ENCODE results near the gene RXRA. TPM values are rescaled to one million over a fixed set of nuclear protein-coding genes. Genes with fewer than 3 reads are reported as not detected.

RXRA gene
- total and polyA plus RNA-seq, 10 of the 15 experiments (the other 5 are each of a cell fraction or from before 2014, with no cell fraction given), result 0.89 to 36.8 (median 11.1) TPM

GRCh38 chr9:134375430-134376385 is 49.5 kb downstream of the RXRA start (continued):
- TF ChIP-seq, protein P1, sequence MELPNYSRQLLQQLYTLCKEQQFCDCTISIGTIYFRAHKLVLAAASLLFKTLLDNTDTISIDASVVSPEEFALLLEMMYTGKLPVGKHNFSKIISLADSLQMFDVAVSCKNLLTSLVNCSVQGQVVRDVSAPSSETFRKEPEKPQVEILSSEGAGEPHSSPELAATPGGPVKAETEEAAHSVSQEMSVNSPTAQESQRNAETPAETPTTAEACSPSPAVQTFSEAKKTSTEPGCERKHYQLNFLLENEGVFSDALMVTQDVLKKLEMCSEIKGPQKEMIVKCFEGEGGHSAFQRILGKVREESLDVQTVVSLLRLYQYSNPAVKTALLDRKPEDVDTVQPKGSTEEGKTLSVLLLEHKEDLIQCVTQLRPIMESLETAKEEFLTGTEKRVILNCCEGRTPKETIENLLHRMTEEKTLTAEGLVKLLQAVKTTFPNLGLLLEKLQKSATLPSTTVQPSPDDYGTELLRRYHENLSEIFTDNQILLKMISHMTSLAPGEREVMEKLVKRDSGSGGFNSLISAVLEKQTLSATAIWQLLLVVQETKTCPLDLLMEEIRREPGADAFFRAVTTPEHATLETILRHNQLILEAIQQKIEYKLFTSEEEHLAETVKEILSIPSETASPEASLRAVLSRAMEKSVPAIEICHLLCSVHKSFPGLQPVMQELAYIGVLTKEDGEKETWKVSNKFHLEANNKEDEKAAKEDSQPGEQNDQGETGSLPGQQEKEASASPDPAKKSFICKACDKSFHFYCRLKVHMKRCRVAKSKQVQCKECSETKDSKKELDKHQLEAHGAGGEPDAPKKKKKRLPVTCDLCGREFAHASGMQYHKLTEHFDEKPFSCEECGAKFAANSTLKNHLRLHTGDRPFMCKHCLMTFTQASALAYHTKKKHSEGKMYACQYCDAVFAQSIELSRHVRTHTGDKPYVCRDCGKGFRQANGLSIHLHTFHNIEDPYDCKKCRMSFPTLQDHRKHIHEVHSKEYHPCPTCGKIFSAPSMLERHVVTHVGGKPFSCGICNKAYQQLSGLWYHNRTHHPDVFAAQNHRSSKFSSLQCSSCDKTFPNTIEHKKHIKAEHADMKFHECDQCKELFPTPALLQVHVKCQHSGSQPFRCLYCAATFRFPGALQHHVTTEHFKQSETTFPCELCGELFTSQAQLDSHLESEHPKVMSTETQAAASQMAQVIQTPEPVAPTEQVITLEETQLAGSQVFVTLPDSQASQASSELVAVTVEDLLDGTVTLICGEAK (IDR thresholded peaks at IDR 0.05; ENCODE audit: borderline replicate concordance), result no peak
- TF ChIP-seq ATF2 (IDR thresholded peaks at IDR 0.05; ENCODE audit: low read length) (no peak), POU2F2 (IDR thresholded peaks at IDR 0.05; ENCODE audit: borderline replicate concordance, low read depth, low read length) (no peak), USF2 (IDR thresholded peaks at IDR 0.05; ENCODE audit: borderline replicate concordance, low read depth, low read length) (no peak), ZZZ3 (IDR thresholded peaks at IDR 0.05; ENCODE audit: control insufficient read depth, insufficient read length, low read depth) (no peak), NFXL1 (IDR thresholded peaks at IDR 0.05; ENCODE audit: borderline replicate concordance) (no peak), SMAD5 (IDR thresholded peaks at IDR 0.05; ENCODE audit: low read depth) (no peak), DPF2 (IDR thresholded peaks at IDR 0.05) (no peak), ZNF217 (IDR thresholded peaks at IDR 0.05) (no peak), FOXM1 (IDR thresholded peaks at IDR 0.05; ENCODE audit: low read depth, low read length) (no peak), MEF2B (IDR thresholded peaks at IDR 0.05; ENCODE audit: partially characterized antibody, poor library complexity, severe bottlenecking) (no peak)
- TF ChIP-seq, protein P2, sequence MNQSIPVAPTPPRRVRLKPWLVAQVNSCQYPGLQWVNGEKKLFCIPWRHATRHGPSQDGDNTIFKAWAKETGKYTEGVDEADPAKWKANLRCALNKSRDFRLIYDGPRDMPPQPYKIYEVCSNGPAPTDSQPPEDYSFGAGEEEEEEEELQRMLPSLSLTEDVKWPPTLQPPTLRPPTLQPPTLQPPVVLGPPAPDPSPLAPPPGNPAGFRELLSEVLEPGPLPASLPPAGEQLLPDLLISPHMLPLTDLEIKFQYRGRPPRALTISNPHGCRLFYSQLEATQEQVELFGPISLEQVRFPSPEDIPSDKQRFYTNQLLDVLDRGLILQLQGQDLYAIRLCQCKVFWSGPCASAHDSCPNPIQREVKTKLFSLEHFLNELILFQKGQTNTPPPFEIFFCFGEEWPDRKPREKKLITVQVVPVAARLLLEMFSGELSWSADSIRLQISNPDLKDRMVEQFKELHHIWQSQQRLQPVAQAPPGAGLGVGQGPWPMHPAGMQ (IDR thresholded peaks at IDR 0.05; ENCODE audit: borderline replicate concordance), result no peak

All from GM12878 (cell line).